Panc1 (cell line): Measurements from ENCODE around the gene STAM. TPM values are rescaled to one million over a fixed set of nuclear protein-coding genes. Genes with fewer than 3 reads are reported as not detected.

Source experiments
- ATAC-seq: fragments of 200-7000 bp; cut with Tn5 transposase; 2 replicates; pipeline ENCODE4 v1.9.1; 2020; ENCODE audit warnings: mild to moderate bottlenecking, moderate library complexity
- BruUV-seq: library from RNA; stranded (reverse); fragments of 400-500 nt; replicated peaks from 2 replicates; lab custom pipeline; 2021; lab: Mats Ljungman, UMichigan
- CTCF ChIA-PET: fragments of 300-600 bp; sonication (Branson Sonifier 250); formaldehyde crosslinking; loops from one replicate; lab custom pipeline; 2022; ENCODE audit warnings: antibody characterized with exemption; lab: Charles Lee
- POLR2A ChIA-PET: fragments of 300-600 bp; sonication (Branson Sonifier 250); formaldehyde crosslinking; loops from one replicate; lab custom pipeline; 2022; ENCODE audit warnings: antibody characterized with exemption; lab: Charles Lee
- DNase-seq: peaks from one replicate; pipeline ENCODE4 v3.0.0-alpha.2; 2010; ENCODE audit warnings: low read depth, low spot score
- H3K27ac ChIP-seq: 2 replicates; pipeline ENCODE4 v1.5.1; 2011; ENCODE audit warnings: mild to moderate bottlenecking, low read length, inconsistent platforms
- H3K27me3 ChIP-seq: fragments of 200-500 bp; sonication (Bioruptor generic); 2 replicates; pipeline ENCODE4 v1.6.0; 2014; ENCODE audit warnings: low read length, inconsistent platforms; ENCODE audit not compliant: control insufficient read depth, insufficient read depth
- H3K36me3 ChIP-seq: fragments of 200-500 bp; sonication (Bioruptor generic); 2 replicates; pipeline ENCODE4 v1.5.1; 2014; ENCODE audit warnings: inconsistent platforms, mild to moderate bottlenecking, low read length, moderate library complexity; ENCODE audit not compliant: control insufficient read depth, insufficient read depth
- H3K4me1 ChIP-seq: 2 replicates; pipeline ENCODE4 v1.5.1; 2011; ENCODE audit warnings: inconsistent platforms, mild to moderate bottlenecking, low read length, moderate library complexity; ENCODE audit not compliant: control insufficient read depth, insufficient read depth
- H3K4me3 ChIP-seq, 2 experiments: 2 replicates each; pipeline ENCODE4 v1.5.1; 2011 to 2012; ENCODE audit warnings: low read depth in 2 of 2, low read length in 2 of 2, mild to moderate bottlenecking in 2 of 2, inconsistent platforms in 1 of 2, moderate library complexity in 1 of 2
- H3K9me3 ChIP-seq: fragments of 200-500 bp; sonication (Bioruptor generic); 2 replicates; pipeline ENCODE4 v1.5.1; 2014; ENCODE audit warnings: low read depth, mild to moderate bottlenecking, inconsistent platforms, low read length, moderate library complexity; ENCODE audit not compliant: control insufficient read depth, insufficient read depth
- POLR2AphosphoS5 ChIP-seq: IDR thresholded peaks from 2 replicates; pipeline ENCODE4 v1.6.1; 2012; ENCODE audit warnings: mild to moderate bottlenecking, low read depth, low read length, moderate library complexity
- SIN3A ChIP-seq: IDR thresholded peaks from 2 replicates; pipeline ENCODE4 v1.6.1; 2012; ENCODE audit warnings: low read depth, mild to moderate bottlenecking, low read length, moderate library complexity, borderline replicate concordance; ENCODE audit not compliant: insufficient read depth
- TCF7L2 ChIP-seq: IDR thresholded peaks from 2 replicates; pipeline ENCODE4 v1.6.1; 2011; ENCODE audit warnings: mild to moderate bottlenecking, low read depth, low read length, inconsistent platforms
- in situ Hi-C: cut with HindIII; loops from 2 replicates; pipeline ENCODE4 v1.10.0; 2016; ENCODE audit warnings: low sequenced_read_pairs, low pct_unique_long_range_greater_than_20kb
- intact Hi-C: fragments of 100-400 bp; cut with micrococcal nuclease; formaldehyde crosslinking; loops from one replicate; pipeline ENCODE4 v1.10.0; 2022; ENCODE audit not compliant: unreplicated experiment
- total RNA-seq: library from RNA; stranded (reverse); gene quantifications from one replicate; pipeline ENCODE4 v1.2.1, GENCODE V29; 2021; ENCODE audit not compliant: unreplicated experiment
- TF ChIP-seq, protein P1 (sequence below), 2 experiments: IDR thresholded peaks; 2 replicates each; pipeline ENCODE4 v1.6.1; 2011 to 2012; ENCODE audit warnings: low read depth in 2 of 2, control low read depth in 1 of 2, low read length in 1 of 2, mild to moderate bottlenecking in 1 of 2, moderate library complexity in 1 of 2; ENCODE audit not compliant: insufficient read depth in 1 of 2
- TF ChIP-seq, protein P2 (sequence below): fragments of 450-650 bp; IDR thresholded peaks from 2 replicates; pipeline ENCODE4 v1.5.1; 2017; ENCODE audit warnings: mild to moderate bottlenecking

STAM gene
- total RNA-seq, 1 experiment from 2014 or later: 18.9 TPM

DNA sequence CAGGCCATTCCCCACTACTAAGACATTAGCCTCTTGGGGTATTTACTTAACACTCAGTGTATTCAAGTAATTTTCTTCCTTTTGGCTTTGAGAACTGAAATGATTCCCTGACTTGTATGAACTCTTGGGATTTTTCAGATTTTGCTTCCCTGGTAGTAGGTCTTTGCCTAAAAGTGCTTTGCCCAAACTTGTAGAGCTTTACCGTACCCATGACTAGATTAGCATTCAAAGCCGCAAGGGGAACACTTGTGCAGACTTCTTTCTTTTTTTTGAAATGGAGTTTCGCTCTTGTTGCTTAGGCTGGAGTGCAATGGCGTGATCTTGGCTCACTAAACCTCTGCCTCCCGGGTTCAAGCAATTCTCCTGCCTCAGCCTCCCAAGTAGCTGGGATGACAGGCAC, 6.1 kb upstream of the STAM start:
- TF ChIP-seq, protein P1, sequence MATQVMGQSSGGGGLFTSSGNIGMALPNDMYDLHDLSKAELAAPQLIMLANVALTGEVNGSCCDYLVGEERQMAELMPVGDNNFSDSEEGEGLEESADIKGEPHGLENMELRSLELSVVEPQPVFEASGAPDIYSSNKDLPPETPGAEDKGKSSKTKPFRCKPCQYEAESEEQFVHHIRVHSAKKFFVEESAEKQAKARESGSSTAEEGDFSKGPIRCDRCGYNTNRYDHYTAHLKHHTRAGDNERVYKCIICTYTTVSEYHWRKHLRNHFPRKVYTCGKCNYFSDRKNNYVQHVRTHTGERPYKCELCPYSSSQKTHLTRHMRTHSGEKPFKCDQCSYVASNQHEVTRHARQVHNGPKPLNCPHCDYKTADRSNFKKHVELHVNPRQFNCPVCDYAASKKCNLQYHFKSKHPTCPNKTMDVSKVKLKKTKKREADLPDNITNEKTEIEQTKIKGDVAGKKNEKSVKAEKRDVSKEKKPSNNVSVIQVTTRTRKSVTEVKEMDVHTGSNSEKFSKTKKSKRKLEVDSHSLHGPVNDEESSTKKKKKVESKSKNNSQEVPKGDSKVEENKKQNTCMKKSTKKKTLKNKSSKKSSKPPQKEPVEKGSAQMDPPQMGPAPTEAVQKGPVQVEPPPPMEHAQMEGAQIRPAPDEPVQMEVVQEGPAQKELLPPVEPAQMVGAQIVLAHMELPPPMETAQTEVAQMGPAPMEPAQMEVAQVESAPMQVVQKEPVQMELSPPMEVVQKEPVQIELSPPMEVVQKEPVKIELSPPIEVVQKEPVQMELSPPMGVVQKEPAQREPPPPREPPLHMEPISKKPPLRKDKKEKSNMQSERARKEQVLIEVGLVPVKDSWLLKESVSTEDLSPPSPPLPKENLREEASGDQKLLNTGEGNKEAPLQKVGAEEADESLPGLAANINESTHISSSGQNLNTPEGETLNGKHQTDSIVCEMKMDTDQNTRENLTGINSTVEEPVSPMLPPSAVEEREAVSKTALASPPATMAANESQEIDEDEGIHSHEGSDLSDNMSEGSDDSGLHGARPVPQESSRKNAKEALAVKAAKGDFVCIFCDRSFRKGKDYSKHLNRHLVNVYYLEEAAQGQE (IDR thresholded peaks at IDR 0.05; ENCODE audit: insufficient read depth in 1 of 2, low read depth in 2 of 2, low read length in 1 of 2): no peak
- TF ChIP-seq, protein P2, sequence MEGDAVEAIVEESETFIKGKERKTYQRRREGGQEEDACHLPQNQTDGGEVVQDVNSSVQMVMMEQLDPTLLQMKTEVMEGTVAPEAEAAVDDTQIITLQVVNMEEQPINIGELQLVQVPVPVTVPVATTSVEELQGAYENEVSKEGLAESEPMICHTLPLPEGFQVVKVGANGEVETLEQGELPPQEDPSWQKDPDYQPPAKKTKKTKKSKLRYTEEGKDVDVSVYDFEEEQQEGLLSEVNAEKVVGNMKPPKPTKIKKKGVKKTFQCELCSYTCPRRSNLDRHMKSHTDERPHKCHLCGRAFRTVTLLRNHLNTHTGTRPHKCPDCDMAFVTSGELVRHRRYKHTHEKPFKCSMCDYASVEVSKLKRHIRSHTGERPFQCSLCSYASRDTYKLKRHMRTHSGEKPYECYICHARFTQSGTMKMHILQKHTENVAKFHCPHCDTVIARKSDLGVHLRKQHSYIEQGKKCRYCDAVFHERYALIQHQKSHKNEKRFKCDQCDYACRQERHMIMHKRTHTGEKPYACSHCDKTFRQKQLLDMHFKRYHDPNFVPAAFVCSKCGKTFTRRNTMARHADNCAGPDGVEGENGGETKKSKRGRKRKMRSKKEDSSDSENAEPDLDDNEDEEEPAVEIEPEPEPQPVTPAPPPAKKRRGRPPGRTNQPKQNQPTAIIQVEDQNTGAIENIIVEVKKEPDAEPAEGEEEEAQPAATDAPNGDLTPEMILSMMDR: no peak
- TF ChIP-seq SIN3A (no peak), POLR2AphosphoS5 (no peak), TCF7L2 (no peak)
- no peak overlapping the region for H3K4me3 ChIP-seq
- CTCF ChIA-PET: no interaction called here
- ATAC-seq (no peak), DNase-seq (no peak)
- no peaks in the 10 kb centered on the region for H3K9me3 ChIP-seq
- no peak overlapping the region for H3K27ac ChIP-seq
- no peaks in the 10 kb centered on the region for H3K4me1 ChIP-seq
- intact Hi-C loops (no loop called here), in situ Hi-C loops (no loop called here)
- H3K27me3 ChIP-seq: no peaks in the 10 kb centered on the region
- no TSS peak for BruUV-seq
- POLR2A ChIA-PET: no interaction called here
- H3K36me3 ChIP-seq: peaks cover under 1% of the 10 kb centered on the region; the same call in 1 of the 2 replicates

DNA sequence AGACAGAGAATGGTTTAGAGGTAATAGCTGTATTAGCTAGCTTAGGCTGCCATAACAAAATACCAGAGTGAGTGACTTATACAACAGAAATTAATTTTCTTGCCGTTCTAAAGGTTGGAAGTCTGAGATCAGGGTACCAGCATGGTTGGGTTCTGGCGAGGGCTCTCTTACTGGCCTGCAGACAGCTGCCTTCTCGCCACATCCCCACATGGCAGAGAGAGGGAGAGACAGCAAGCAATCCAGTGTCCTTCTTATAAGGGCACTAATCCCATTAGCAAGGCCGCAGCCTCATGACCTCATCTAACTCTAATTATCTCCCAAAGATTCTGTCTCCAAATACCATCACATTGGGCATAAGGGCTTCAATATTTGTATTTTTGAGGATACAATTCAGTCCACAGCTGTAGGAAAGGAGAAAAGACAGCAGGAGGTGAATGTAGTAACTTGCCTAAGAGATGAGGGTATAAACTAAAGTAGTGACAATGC, 3.6 kb upstream of the STAM start:
- H3K9me3 ChIP-seq: no peaks in the 10 kb centered on the region
- no TSS peak for BruUV-seq
- no peak overlapping the region for H3K4me3 ChIP-seq
- DNase-seq (no peak), ATAC-seq (no peak)
- in situ Hi-C loops (no loop called here), intact Hi-C loops (no loop called here)
- H3K27ac ChIP-seq: no peak overlapping the region
- H3K36me3 ChIP-seq: peaks cover 19% of the 10 kb centered on the region; the same call in 1 of the 2 replicates
- TF ChIP-seq POLR2AphosphoS5: no peak
- TF ChIP-seq SIN3A: no peak
- TF ChIP-seq, protein P2: no peak
- no peak for TF ChIP-seq TCF7L2
- TF ChIP-seq, protein P1 (IDR thresholded peaks at IDR 0.05; ENCODE audit: insufficient read depth in 1 of 2, low read depth in 2 of 2, low read length in 1 of 2): no peak
- H3K27me3 ChIP-seq: no peaks in the 10 kb centered on the region
- POLR2A ChIA-PET: no interaction called here
- no peaks in the 10 kb centered on the region for H3K4me1 ChIP-seq
- CTCF ChIA-PET: no interaction called here
